ENCODE results near the gene SESN1.

SESN1 gene

GRCh38 chr6:109058620-109059019 lies 36.0 kb downstream of the SESN1 start:
- no peak for DNase-seq

- DNase-seq: no peak
Observed at GRCh38 chr6:109056661-109057060, 38.0 kb downstream of the SESN1 start.

- DNase-seq: no peak
Observed at GRCh38 chr6:109055771-109056235, 38.8 kb downstream of the SESN1 start.

DNA sequence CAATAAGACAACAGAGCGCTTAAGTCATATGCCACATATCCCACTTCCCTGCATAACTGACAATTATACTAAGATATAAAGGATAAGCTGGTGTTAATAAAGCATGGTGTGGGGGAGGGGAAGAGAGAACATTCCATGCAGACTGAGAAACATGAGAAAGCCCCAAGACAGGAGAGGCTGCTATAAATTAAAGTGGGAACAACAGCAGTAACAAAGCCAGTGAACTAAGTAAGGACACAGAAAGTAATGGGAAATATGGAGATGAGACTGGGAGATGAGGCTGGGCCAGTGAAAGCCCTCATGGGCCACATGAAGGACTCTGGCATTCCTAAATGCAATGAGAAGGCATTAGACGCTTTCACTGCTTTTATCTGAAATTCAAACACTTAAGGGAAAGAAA lies 41.3 kb downstream of the SESN1 start:
- no peak for DNase-seq

GRCh38 chr6:109052852-109053251 lies 41.8 kb downstream of the SESN1 start:
- DNase-seq: no peak

DNA sequence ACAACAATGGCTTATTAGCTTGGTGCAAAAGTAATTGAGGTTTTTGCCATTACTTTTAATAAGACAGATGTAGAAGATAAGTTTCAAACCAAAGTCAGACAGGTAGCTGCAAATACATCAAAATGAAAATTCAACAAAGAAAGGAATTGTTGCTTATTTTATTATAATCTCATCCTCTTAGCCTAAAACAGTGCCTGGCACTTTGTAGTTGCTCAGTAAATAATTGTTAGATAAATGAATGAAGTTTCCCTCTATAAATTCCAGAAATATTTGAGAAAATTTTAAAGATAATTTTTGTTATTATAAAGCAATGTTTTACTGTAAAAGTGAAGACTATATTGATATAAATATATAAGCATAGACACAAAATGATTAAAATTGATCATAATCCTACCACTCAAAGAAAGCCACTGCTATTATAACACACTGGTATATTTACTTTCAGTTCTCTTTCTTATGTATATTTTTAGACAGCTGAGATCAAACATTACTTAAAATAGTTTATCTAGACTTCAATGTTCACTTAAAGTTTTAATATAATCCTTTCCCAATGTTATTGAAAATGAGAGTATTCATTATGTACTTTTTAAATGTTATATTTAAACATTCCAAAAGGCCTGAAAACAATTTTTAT lies 42.5 kb downstream of the SESN1 start:
- DNase-seq: no peak

DNA sequence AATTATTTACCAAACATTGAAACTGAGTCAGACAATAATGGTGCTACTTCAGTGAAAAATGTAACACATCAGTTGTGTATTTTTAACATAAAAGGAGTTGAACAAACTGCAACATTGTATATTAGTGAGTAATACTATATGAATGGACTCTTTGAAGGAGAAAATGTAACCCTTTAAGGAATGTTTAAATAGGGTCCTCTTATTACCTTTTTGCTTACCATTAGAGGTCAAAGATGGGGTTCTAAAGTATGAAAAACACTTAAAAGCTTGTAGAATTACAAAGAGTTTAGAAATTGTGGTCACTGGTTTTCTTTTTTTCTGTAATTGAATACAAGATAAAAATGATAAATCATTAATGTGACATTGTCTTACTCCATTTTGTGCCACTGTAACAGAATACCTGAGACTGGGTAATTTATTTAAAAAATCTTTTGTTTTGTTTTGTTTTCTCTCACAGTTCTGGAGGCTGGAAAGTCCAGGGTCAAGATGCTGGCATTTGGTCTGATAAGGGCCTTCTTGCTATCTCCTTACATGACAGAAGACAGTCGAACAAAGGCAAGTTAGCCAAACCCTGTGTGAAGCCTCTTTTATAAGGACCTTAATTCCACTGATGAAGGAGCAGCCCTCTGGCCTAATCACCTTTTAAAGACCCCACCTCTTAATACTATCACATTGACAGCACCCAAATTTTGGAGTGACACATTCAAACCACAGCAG lies 43.2 kb downstream of the SESN1 start:
- DNase-seq: no peak

DNA sequence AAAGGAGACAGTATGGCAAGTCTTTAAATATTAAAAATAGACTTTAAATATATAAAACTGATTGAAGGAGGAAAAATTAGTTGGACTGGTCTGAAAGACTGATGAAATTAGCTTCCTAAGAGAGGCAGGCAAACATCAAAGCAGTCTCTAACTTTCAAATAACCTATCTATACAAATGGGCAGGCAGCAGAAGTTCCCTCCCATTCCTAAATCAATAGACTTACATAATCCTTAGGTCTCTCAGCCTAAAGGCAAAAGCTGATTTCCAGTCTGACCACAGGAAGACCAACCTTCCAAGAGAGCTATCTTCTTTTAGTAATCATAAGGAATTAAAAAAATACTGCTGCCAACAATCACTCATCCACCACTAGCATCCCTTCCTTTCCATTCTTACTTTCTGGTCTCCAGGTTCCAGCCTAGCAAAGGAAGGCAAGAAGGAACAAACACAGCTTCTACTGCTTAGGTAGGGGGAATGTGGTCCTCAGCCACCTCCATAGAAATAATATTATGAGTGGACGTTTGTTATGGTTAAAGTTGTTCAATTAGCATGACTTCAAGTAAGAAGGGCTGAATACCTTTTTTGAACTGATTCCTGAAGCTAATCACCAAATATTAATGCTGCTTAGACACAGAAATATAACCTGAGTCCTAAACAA lies 44.1 kb downstream of the SESN1 start:
- no peak for DNase-seq

- DNase-seq: no peak
Observed at GRCh38 chr6:109050012-109050411, 44.6 kb downstream of the SESN1 start.

DNA sequence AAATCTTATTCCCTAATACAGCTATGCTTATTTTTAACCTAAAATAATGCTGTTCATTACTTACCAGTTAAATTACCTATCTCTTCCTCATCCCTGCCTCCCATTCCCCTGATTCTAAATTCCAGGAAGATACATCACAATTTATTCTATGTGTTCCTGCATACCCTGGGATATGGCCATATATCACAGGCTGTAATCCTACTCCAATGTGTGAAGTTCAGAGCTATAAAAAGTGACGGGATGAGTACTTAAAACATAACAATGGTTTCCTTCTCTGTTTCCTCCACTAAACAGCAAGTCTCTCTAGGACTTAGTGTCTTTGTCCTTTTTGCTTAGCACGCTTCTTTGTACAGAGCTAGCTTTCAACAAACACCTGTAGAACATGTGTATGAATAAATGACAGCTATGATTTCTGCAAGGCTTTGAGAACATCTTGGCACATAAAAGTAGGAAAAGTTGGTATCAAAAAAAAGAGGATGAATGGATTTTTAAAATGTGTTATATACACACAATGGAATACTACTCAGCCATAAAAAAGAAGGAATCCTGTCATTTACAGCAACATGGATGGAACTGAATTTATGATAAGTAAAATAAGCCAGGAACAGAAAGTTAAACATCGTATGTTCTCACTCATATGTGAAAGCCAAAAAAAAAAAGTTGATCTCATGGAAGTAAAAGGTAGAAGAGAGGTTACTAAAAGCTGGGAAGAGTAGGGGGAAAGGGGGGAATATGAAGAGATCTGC lies 45.8 kb downstream of the SESN1 start:
- no peak for DNase-seq

DNA sequence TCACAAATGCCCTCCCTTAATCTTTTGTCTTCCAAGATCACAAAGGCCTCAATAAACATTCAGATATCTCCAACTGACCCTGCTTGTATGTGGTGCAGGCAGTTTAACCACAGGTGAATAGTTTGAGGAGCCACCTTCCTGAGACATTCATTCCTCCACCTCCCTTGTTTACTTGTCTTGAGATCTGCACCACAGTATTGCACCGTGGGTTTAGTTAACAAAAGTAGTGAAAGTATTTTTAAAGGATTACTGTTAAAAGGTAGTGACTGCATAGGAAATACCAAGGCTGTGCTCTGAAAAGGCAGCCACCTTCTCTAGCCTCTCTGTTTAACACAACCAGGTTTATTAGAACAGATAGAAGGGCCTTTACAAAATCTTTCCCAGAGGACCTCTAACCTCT lies 46.5 kb downstream of the SESN1 start:
- DNase-seq: no peak

GRCh38 chr6:109045493-109045892 lies 49.2 kb downstream of the SESN1 start:
- no peak for DNase-seq

DNA sequence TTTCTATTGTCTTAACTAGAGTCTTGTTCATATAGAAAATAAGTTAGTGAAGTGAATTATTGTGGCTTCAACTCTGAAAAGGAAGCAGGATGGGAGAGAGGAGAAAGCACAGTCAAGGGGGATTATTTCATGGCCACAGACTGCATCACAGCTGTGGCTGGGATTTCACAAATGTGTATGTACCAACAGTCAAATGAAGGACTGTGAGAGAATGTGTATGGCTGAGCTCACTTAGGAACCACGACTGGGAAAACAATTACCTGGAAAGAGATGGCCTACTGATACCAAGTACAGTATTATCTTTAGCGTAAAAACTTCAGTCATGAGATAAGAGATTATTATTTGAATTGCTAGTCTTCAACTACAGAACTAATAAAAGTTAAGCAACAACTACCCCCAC lies 54.9 kb downstream of the SESN1 start:
- no peak for DNase-seq

GRCh38 chr6:109038837-109039398 lies 55.7 kb downstream of the SESN1 start:
- DNase-seq: no peak

- DNase-seq: no peak
Observed at GRCh38 chr6:109036574-109037294, 57.9 kb downstream of the SESN1 start.

DNA sequence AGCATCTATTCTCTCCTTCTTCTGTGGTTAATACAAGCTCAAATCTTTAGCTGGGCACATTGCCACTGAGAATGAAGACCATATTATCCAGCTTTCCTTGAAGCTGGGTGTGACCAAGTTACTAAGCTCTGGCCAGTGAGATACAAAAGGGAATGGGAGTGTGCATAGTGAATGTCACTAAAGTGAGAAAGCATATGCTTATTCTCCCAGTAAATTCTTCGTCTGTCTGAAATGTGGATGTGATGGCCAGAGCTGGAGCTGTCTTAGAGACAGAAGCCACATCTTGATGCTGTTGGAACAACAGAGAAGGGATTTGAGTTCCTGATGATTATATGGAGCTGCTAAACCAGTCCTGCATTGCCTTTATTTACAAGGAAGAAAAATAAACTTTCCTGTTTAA lies 60.1 kb downstream of the SESN1 start:
- DNase-seq: no peak

GRCh38 chr6:109033655-109034054 lies 61.0 kb downstream of the SESN1 start:
- no peak for DNase-seq

DNA sequence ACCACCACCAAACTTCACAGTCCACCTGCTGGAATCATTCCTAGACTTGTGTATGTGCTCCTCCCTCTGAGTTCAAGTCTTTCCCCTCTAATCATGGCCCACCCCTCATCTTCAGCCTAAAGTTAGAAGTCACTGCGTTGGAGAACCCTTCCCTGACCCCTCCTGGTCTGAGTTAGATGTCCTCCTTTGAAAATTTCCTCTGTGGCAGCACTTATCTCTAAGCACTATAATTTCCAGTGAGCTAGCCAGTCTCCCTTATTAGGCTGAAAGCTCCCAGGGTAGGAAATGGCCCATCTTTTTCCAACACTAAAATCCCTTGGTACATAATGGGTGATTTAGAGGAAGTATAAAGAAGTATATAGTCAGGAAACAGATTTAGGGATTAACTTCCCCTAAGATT lies 63.2 kb downstream of the SESN1 start:
- DNase-seq: no peak

DNA sequence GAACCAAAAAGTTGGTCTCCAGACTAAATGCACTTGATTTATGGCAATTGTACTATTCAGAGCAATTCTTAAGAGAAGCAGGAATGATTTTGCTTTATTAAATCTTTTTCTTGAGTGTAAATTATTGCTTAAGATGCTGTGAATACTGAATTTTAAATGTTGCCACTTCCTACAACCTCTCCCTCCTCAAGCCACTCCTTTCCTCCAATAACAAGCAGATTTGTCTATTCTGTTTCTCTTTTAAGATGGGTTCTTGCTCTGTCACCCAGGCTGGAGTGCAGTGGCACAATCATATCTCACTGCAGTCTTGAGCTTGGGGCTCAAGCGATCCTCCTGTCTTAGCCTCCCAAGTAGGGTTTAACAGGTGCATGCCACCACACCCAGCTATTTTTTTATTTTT lies 65.3 kb downstream of the SESN1 start:
- DNase-seq: no peak

DNA sequence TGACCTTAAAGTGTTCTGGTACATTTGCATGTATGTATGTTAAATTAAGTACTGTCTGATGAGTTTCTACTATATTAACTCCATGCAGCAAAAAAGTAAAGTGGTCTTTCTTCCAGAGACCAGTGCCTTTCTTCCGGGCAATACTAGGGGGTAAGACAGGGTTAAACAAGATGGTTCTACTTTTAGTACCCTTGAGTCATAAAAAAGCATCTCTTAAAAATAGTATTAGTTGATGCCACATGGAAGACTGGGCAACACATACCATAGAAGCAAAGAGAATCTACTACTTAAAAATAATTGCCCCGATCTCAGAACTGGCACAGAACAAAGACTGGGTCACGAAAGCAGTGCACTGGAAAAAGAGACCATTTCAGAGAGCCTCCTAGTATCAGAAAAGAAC lies 66.2 kb downstream of the SESN1 start:
- DNase-seq: no peak

DNA sequence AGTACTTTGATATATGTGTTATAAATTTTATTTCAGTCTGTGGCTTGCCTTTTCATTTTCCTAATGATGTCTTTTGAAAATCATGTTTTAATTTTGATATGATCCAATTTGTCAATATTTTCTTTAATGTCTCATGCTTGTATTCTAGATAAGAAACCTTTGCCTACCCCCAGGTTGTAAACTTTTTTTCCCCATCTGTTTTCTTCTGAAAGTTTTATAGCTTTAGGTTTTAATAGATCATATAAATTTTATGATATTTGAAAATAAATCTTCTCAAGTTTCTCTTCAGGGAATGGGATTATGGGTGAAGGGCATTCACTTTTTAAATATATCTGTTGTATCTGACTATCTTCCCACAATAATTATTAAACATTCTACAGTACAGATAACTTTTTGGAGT lies 66.7 kb downstream of the SESN1 start:
- DNase-seq: no peak

GRCh38 chr6:109025639-109026038 lies 69.0 kb downstream of the SESN1 start:
- no peak for DNase-seq

DNA sequence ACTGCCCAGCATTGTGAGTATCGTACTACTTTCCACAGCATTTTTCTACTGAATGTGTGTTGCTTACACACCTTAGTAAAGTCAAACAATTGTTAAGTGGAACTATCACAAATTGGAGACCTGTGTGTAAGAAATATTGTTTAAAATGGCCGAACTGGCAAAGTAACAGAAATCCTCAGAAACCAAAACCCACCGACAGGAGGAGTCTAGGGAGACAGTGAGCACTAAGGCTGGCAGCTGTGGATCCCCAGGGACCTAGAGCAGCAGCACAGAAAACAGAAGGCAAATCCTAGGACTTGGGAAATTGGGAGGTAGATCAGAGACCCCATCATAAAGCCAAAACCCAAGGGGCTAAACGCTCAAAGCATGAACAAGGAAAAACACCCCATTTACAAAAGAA lies 69.9 kb downstream of the SESN1 start:
- DNase-seq: no peak

Data from activated CD8-positive, alpha-beta memory T cell treated with anti-CD3 and anti-CD28 coated beads for 24 hours (primary cell).